Lung (tissue), 12 donors: ENCODE data around the gene DCHS2. TPM values are rescaled to one million over a fixed set of nuclear protein-coding genes. Genes with fewer than 3 reads are reported as not detected.

Experiments
- ATAC-seq: fragments of 200-7000 bp; cut with Tn5 transposase; one replicate; pipeline ENCODE4 v1.9.1; 2020; ENCODE audit warnings: moderate number of reproducible peaks; ENCODE audit not compliant: insufficient read depth, low FRiP score
- DNase-seq, 3 donors: peaks; one replicate each; pipeline ENCODE4 v3.0.0-alpha.2; 2013 to 2017
- H3K27ac ChIP-seq, 2 donors: one replicate each; pipeline ENCODE4 v1.5.1; 2013; ENCODE audit warnings: mild to moderate bottlenecking in 2 of 2, moderate library complexity in 2 of 2, control low read depth in 1 of 2, inconsistent platforms in 1 of 2, low read depth in 1 of 2, low read length in 1 of 2
- H3K27me3 ChIP-seq, 3 donors: one replicate each; pipeline ENCODE4 v1.5.1; 2013; ENCODE audit warnings: low read length in 2 of 3; ENCODE audit not compliant: control insufficient read depth in 3 of 3, insufficient read depth in 3 of 3
- H3K36me3 ChIP-seq, 4 donors: one replicate each; pipeline ENCODE4 v1.5.1; 2013; ENCODE audit warnings: low read length in 4 of 4, mild to moderate bottlenecking in 1 of 4, moderate library complexity in 1 of 4; ENCODE audit not compliant: control insufficient read depth in 4 of 4, insufficient read depth in 4 of 4
- H3K4me1 ChIP-seq, 5 donors: one replicate each; pipeline ENCODE4 v1.5.1; 2013; ENCODE audit warnings: low read length in 5 of 5, mild to moderate bottlenecking in 2 of 5, moderate library complexity in 1 of 5; ENCODE audit not compliant: control insufficient read depth in 5 of 5, insufficient read depth in 5 of 5
- H3K4me3 ChIP-seq: one replicate; pipeline ENCODE4 v1.5.1; 2013; ENCODE audit warnings: mild to moderate bottlenecking, control low read depth, moderate library complexity
- H3K9ac ChIP-seq, 2 donors: one replicate each; pipeline ENCODE4 v1.5.1; 2013; ENCODE audit warnings: low read length in 2 of 2, control low read depth in 1 of 2; ENCODE audit not compliant: insufficient read depth in 1 of 2
- H3K9me3 ChIP-seq, 4 donors: one replicate each; pipeline ENCODE4 v1.5.1; 2013; ENCODE audit warnings: low read length in 3 of 4, mild to moderate bottlenecking in 1 of 4, moderate library complexity in 1 of 4; ENCODE audit not compliant: control insufficient read depth in 4 of 4, insufficient read depth in 3 of 4
- CTCF ChIP-seq: IDR thresholded peaks from 2 replicates; pipeline ENCODE4 v1.5.1; 2012; ENCODE audit warnings: mild to moderate bottlenecking; ENCODE audit errors: control extremely low read depth, extremely low read depth
- WGBS, 2 donors: extraction: QIAGEN DNeasy Blood & Tissue Kit; methylation state at CpG; one replicate each; pipeline ENCODE4 v1.1.7; 2013; 5-methylcytosine and 5-hydroxymethylcytosine counted together
- polyA plus RNA-seq, 2 donors: library from polyadenylated mRNA; stranded (reverse); fragments of 200-250 nt; gene quantifications; one replicate each; pipeline ENCODE4 v1.2.1, GENCODE V29; 2013
- total RNA-seq, 2 donors: library from RNA; depleted of rRNA in 1 of 2; stranded (reverse); fragments of >200 nt in 1 of 2; gene quantifications; one replicate each; pipeline ENCODE4 v1.2.1, GENCODE V29; 2014 to 2021
- donor health status: control.
- donor health status: control.
- donor health status: Bipolar disorder and iron deficiency.
- donor health status: healthy.
- donor health status: DM: yes; HTN: yes; CAD: no.

The DCHS2 gene
- total and polyA plus RNA-seq, 4 donors, result 0.02 to 13.4 (median 0.53) TPM

GRCh38 chr4:154231806-154232478, 259.7 kb downstream of the DCHS2 start:
- H3K36me3 ChIP-seq, result no peaks in the 10 kb centered on the region
- ATAC-seq, result no peak
- no peak overlapping the region for H3K9ac ChIP-seq
- H3K27me3 ChIP-seq, result no peaks in the 10 kb centered on the region
- H3K4me3 ChIP-seq, result no peak overlapping the region
- peaks cover 0 to 5% (median 0%) of the 10 kb centered on the region in 5 donors for H3K4me1 ChIP-seq
- H3K27ac ChIP-seq, result no peak overlapping the region
- DNase-seq, result peak in 2 of 3 donors; percentile 26 to 41
- WGBS, 2 donors, result 46 to 58% methylated on average over 2 of the region's 2 CpGs
- no peak for TF ChIP-seq CTCF
- H3K9me3 ChIP-seq, result no peaks in the 10 kb centered on the region

- Histone ChIP-seq H3K4me1 (peaks cover 0 to 5% (median 0%) of the 10 kb centered on the region in 5 donors), H3K36me3 (no peaks in the 10 kb centered on the region), H3K9ac (no peak overlapping the region), H3K27ac (no peak overlapping the region), H3K4me3 (no peak overlapping the region), H3K9me3 (no peaks in the 10 kb centered on the region), H3K27me3 (no peaks in the 10 kb centered on the region)
- WGBS, 2 donors, result 87 to 89% methylated on average over 3 of the region's 3 CpGs
- DNase-seq (no peak), ATAC-seq (no peak)
- no peak for TF ChIP-seq CTCF
These were observed 260.9 kb downstream of the DCHS2 start for GRCh38 chr4:154230723-154231122.

- TF ChIP-seq CTCF, result no peak
- Histone ChIP-seq H3K9me3 (no peaks in the 10 kb centered on the region), H3K4me3 (no peak overlapping the region), H3K27ac (no peak overlapping the region), H3K9ac (no peak overlapping the region), H3K27me3 (no peaks in the 10 kb centered on the region), H3K4me1 (peaks cover 0 to 5% (median 0%) of the 10 kb centered on the region in 5 donors), H3K36me3 (no peaks in the 10 kb centered on the region)
- WGBS, 2 donors, result 72 to 76% methylated on average over 2 of the region's 2 CpGs
- DNase-seq (no peak), ATAC-seq (no peak)
These were observed 261.5 kb downstream of the DCHS2 start for GRCh38 chr4:154230091-154230490.

GRCh38 chr4:154222875-154223274, 268.7 kb downstream of the DCHS2 start:
- H3K27ac ChIP-seq, result no peak overlapping the region
- H3K4me1 ChIP-seq, result no peaks in the 10 kb centered on the region
- no peak overlapping the region for H3K9ac ChIP-seq
- H3K27me3 ChIP-seq, result no peaks in the 10 kb centered on the region
- no peaks in the 10 kb centered on the region for H3K36me3 ChIP-seq
- no peak for DNase-seq
- no peak for ATAC-seq
- TF ChIP-seq CTCF, result no peak
- H3K4me3 ChIP-seq, result no peak overlapping the region
- H3K9me3 ChIP-seq, result no peaks in the 10 kb centered on the region
